DOHH2 (cell line): ENCODE measurements around the gene INTS6L.

Source experiments
- CTCF ChIP-seq: fragments of 200-600 bp; sonication (generic); IDR thresholded peaks from one replicate; pipeline ENCODE4 v1.5.1; 2014; ENCODE audit warnings: antibody characterized with exemption, mild to moderate bottlenecking, low read depth, low read length; ENCODE audit not compliant: poor library complexity, severe bottlenecking
- EZH2phosphoT487 ChIP-seq: fragments of 200-600 bp; sonication (generic); IDR thresholded peaks from 2 replicates; pipeline ENCODE4 v1.6.1; 2017; ENCODE audit warnings: borderline replicate concordance, mild to moderate bottlenecking, antibody characterized with exemption, low read length, moderate library complexity, mixed read lengths

GRCh38 chrX:135625995-135626394, 105.5 kb downstream of the INTS6L start:
- TF ChIP-seq CTCF = no peak
- TF ChIP-seq EZH2phosphoT487 = no peak
